GM23248 (cell line): Measurements from ENCODE around the gene IFFO2.
"Not testable (repeated sequence)": the region's sequence is repeated elsewhere in the genome, so short reads cannot be mapped to it uniquely, and the experiment has no call there.

Source experiments
- EZH2 ChIP-seq: fragments of 200-600 bp; sonication (generic); IDR thresholded peaks from 2 replicates; pipeline ENCODE4 v1.6.1; 2018; ENCODE audit warnings: antibody characterized with exemption, mild to moderate bottlenecking; ENCODE audit not compliant: insufficient read depth, poor library complexity, severe bottlenecking
- EZH2phosphoT487 ChIP-seq: fragments of 200-600 bp; sonication (generic); IDR thresholded peaks from 2 replicates; pipeline ENCODE4 v1.6.1; 2018; ENCODE audit warnings: antibody characterized with exemption, moderate library complexity, mild to moderate bottlenecking, low read depth; ENCODE audit not compliant: insufficient read depth

DNA sequence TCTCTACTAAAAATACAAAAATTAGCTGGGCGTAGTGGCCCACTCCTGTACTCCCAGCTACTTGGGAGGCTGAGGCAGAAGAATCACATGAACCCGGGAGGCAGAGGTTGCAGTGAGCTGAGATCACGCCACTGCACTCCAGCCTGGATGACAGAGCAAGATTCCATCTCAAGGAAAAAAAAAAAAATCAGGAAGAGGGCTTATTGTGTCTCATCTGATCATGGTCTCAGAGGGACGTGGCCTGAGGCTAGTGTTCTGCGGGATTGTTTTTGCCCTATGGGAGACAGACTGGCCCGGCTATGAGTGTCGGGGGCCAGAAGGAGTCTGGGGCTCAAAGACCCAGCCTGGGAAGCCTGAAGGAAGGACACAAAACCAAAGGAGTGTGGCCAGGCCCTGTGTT is 64.6 kb downstream of the IFFO2 start:
- TF ChIP-seq EZH2phosphoT487, EZH2: not testable (repeated sequence)
